ENCODE measurements around the gene LRCH4. TPM values are rescaled to one million over a fixed set of nuclear protein-coding genes. Genes with fewer than 3 reads are reported as not detected.
A peak's percentile ranks its signal among the peaks of the same experiment; 100 is the strongest.

LRCH4 gene
- total and polyA plus RNA-seq, 2 of the 13 experiments (the other 11 are each of a cell fraction or from before 2014, with no cell fraction given), result 7.0 to 9.3 TPM

- no peak for TF ChIP-seq ZNF609 (CRISPR knock-in tag; IDR thresholded peaks at IDR 0.05; ENCODE audit: borderline replicate concordance)
- TF ChIP-seq FOXA1 (IDR thresholded peaks at IDR 0.05), result no peak
- TF ChIP-seq FOXA1 (CRISPR knock-in tag; IDR thresholded peaks at IDR 0.05), result peak; percentile 42; the same call in 1 of the 2 replicates
- TF ChIP-seq ZNF616 (CRISPR knock-in tag; IDR thresholded peaks at IDR 0.05; ENCODE audit: low read depth), result no peak
- TF ChIP-seq, protein P1, sequence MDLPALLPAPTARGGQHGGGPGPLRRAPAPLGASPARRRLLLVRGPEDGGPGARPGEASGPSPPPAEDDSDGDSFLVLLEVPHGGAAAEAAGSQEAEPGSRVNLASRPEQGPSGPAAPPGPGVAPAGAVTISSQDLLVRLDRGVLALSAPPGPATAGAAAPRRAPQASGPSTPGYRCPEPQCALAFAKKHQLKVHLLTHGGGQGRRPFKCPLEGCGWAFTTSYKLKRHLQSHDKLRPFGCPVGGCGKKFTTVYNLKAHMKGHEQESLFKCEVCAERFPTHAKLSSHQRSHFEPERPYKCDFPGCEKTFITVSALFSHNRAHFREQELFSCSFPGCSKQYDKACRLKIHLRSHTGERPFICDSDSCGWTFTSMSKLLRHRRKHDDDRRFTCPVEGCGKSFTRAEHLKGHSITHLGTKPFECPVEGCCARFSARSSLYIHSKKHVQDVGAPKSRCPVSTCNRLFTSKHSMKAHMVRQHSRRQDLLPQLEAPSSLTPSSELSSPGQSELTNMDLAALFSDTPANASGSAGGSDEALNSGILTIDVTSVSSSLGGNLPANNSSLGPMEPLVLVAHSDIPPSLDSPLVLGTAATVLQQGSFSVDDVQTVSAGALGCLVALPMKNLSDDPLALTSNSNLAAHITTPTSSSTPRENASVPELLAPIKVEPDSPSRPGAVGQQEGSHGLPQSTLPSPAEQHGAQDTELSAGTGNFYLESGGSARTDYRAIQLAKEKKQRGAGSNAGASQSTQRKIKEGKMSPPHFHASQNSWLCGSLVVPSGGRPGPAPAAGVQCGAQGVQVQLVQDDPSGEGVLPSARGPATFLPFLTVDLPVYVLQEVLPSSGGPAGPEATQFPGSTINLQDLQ (CRISPR knock-in tag; IDR thresholded peaks at IDR 0.05), result no peak
- TF ChIP-seq POLR2G (IDR thresholded peaks at IDR 0.05; ENCODE audit: low read depth, low read length), result peak; percentile 4; the same call in 1 of the 2 replicates
- no peak for TF ChIP-seq SMAD1 (CRISPR knock-in tag; IDR thresholded peaks at IDR 0.05; ENCODE audit: borderline replicate concordance, low read depth)
- TF ChIP-seq, protein P2, sequence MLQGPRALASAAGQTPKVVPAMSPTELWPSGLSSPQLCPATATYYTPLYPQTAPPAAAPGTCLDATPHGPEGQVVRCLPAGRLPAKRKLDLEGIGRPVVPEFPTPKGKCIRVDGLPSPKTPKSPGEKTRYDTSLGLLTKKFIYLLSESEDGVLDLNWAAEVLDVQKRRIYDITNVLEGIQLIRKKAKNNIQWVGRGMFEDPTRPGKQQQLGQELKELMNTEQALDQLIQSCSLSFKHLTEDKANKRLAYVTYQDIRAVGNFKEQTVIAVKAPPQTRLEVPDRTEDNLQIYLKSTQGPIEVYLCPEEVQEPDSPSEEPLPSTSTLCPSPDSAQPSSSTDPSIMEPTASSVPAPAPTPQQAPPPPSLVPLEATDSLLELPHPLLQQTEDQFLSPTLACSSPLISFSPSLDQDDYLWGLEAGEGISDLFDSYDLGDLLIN (CRISPR knock-in tag; IDR thresholded peaks at IDR 0.05; ENCODE audit: borderline replicate concordance), result no peak
- TF ChIP-seq PRPF4 (IDR thresholded peaks at IDR 0.05; ENCODE audit: low read depth, low read length, poor library complexity, severe bottlenecking), result no peak
- TF ChIP-seq MEIS2 (CRISPR knock-in tag; IDR thresholded peaks at IDR 0.05), result no peak
- 0 out of 2 replicates have a peak, but pooled peaks have one; percentile 20 for TF ChIP-seq ZNF331 (CRISPR knock-in tag; IDR thresholded peaks at IDR 0.05)
- no peak for TF ChIP-seq ATF1 (CRISPR knock-in tag; IDR thresholded peaks at IDR 0.05)
- TF ChIP-seq ZNF775 (CRISPR knock-in tag; IDR thresholded peaks at IDR 0.05; ENCODE audit: borderline replicate concordance), result no peak
- no peak for TF ChIP-seq THAP9 (CRISPR knock-in tag; IDR thresholded peaks at IDR 0.05; ENCODE audit: borderline replicate concordance)
Observed at GRCh38 chr7:100566018-100566531, 19.9 kb downstream of the LRCH4 start (continued).

All from HepG2 (cell line).